ENCODE data around the gene SEC22A. TPM values are rescaled to one million over a fixed set of nuclear protein-coding genes. Genes with fewer than 3 reads are reported as not detected.

Gene SEC22A
- total RNA-seq, 1 donor from 2014 or later = 16.2 TPM

- ATAC-seq (no peak), DNase-seq (ENCODE audit: low spot score) (no peak)
- intact Hi-C loops (cut with DNase I) = no loop called here
Observed at GRCh38 chr3:123284399-123285010, 82.8 kb downstream of the SEC22A start.

GRCh38 chr3:123285066-123285465 is 83.3 kb downstream of the SEC22A start:
- DNase-seq (ENCODE audit: low spot score) (no peak), ATAC-seq (no peak)
- intact Hi-C loops (cut with DNase I) = no loop called here

GRCh38 chr3:123285479-123285878 is 83.7 kb downstream of the SEC22A start:
- intact Hi-C loops (cut with DNase I) = no loop called here
- DNase-seq (ENCODE audit: low spot score) = no peak
- ATAC-seq = no peak

GRCh38 chr3:123285931-123286307 is 84.2 kb downstream of the SEC22A start:
- no peak for ATAC-seq
- DNase-seq (ENCODE audit: low spot score) = no peak
- intact Hi-C loops (cut with DNase I) = no loop called here

GRCh38 chr3:123286308-123287023 is 84.7 kb downstream of the SEC22A start:
- intact Hi-C loops (cut with DNase I) = no loop called here
- peak; percentile 54 for ATAC-seq
- DNase-seq (ENCODE audit: low spot score) = no peak

- no peak for DNase-seq (ENCODE audit: low spot score)
- no peak for ATAC-seq
- intact Hi-C loops (cut with DNase I) = no loop called here
Observed at GRCh38 chr3:123287051-123287961, 85.6 kb downstream of the SEC22A start.

- ATAC-seq = no peak
- DNase-seq (ENCODE audit: low spot score) = no peak
- intact Hi-C loops (cut with DNase I) = no loop called here
Observed at GRCh38 chr3:123287962-123288302, 86.2 kb downstream of the SEC22A start.

GRCh38 chr3:123289391-123290106 is 87.8 kb downstream of the SEC22A start:
- intact Hi-C loops (cut with DNase I) = no loop called here
- no peak for DNase-seq (ENCODE audit: low spot score)
- no peak for ATAC-seq

- ATAC-seq (no peak), DNase-seq (ENCODE audit: low spot score) (no peak)
- intact Hi-C loops (cut with DNase I) = no loop called here
Observed at GRCh38 chr3:123290107-123290930, 88.6 kb downstream of the SEC22A start.

- intact Hi-C loops (cut with DNase I) = no loop called here
- ATAC-seq (no peak), DNase-seq (ENCODE audit: low spot score) (no peak)
Observed at GRCh38 chr3:123290962-123291361, 89.2 kb downstream of the SEC22A start.

GRCh38 chr3:123291404-123291803 is 89.7 kb downstream of the SEC22A start:
- ATAC-seq (no peak), DNase-seq (ENCODE audit: low spot score) (no peak)
- intact Hi-C loops (cut with DNase I) = no loop called here

GRCh38 chr3:123292321-123293310 is 90.9 kb downstream of the SEC22A start:
- ATAC-seq (no peak), DNase-seq (ENCODE audit: low spot score) (no peak)
- intact Hi-C loops (cut with DNase I) = no loop called here

GRCh38 chr3:123294296-123294938 is 92.7 kb downstream of the SEC22A start:
- no peak for DNase-seq (ENCODE audit: low spot score)
- intact Hi-C loops (cut with DNase I) = no loop called here
- no peak for ATAC-seq

- no peak for ATAC-seq
- DNase-seq (ENCODE audit: low spot score) = no peak
- intact Hi-C loops (cut with DNase I) = no loop called here
Observed at GRCh38 chr3:123295171-123295900, 93.6 kb downstream of the SEC22A start.

- no peak for ATAC-seq
- no peak for DNase-seq (ENCODE audit: low spot score)
- intact Hi-C loops (cut with DNase I) = no loop called here
Observed at GRCh38 chr3:123295901-123296250, 94.1 kb downstream of the SEC22A start.

GRCh38 chr3:123296261-123296660 is 94.5 kb downstream of the SEC22A start:
- DNase-seq (ENCODE audit: low spot score) (no peak), ATAC-seq (no peak)
- intact Hi-C loops (cut with DNase I) = no loop called here
